Measurements from ENCODE around the gene GPC5. TPM values are rescaled to one million over a fixed set of nuclear protein-coding genes. Genes with fewer than 3 reads are reported as not detected.
"Not testable (repeated sequence)": the region's sequence is repeated elsewhere in the genome, so short reads cannot be mapped to it uniquely, and the experiment has no call there.

GPC5 gene
- total RNA-seq, 2 experiments from 2014 or later, result 2.4 TPM; not detected in 1

GRCh38 chr13:92682832-92683517, 1284.6 kb downstream of the GPC5 start:
- Histone ChIP-seq H2AFZ (ENCODE audit: low read length) (no peak overlapping the region), H3K36me3 (ENCODE audit: insufficient read depth, low read length) (no peaks in the 10 kb centered on the region), H3K9me3 (ENCODE audit: low read length) (no peaks in the 10 kb centered on the region), H3K27ac (ENCODE audit: low read depth, low read length, poor library complexity, severe bottlenecking) (no peak overlapping the region), H3K9me2 (ENCODE audit: insufficient read depth, low read length) (no peaks in the 10 kb centered on the region), H3K4me1 (ENCODE audit: insufficient read depth, low read length, poor library complexity, severe bottlenecking) (no peaks in the 10 kb centered on the region), H3K4me2 (ENCODE audit: low read length) (no peak overlapping the region), H4K20me1 (ENCODE audit: insufficient read depth, low read length) (no peaks in the 10 kb centered on the region), H3K4me3 (ENCODE audit: low read depth, low read length, poor library complexity, severe bottlenecking) (no peak overlapping the region), H3K79me2 (ENCODE audit: insufficient read depth, low read depth, low read length) (no peaks in the 10 kb centered on the region)
- ChIA-PET CTCF (ENCODE audit: unreplicated experiment) (no interaction called here), POLR2A (no interaction called here)
- no peak for DNase-seq (ENCODE audit: low spot score)
- BruUV-seq (replicated peaks), result no TSS peak
- intact Hi-C loops (cut with micrococcal nuclease; ENCODE audit: unreplicated experiment), result no loop called here
- TF ChIP-seq CTCF (conservative IDR thresholded peaks at IDR 0.05; ENCODE audit: low read length) (no peak), EZH2phosphoT487 (IDR thresholded peaks at IDR 0.05; ENCODE audit: borderline replicate concordance, low read depth, low read length) (no peak)

GRCh38 chr13:92694047-92694446, 1295.6 kb downstream of the GPC5 start:
- Histone ChIP-seq H4K20me1 (ENCODE audit: insufficient read depth, low read length) (no peaks in the 10 kb centered on the region), H3K9me2 (ENCODE audit: insufficient read depth, low read length) (no peaks in the 10 kb centered on the region), H3K36me3 (ENCODE audit: insufficient read depth, low read length) (no peaks in the 10 kb centered on the region), H3K4me2 (ENCODE audit: low read length) (no peak overlapping the region), H3K4me3 (ENCODE audit: low read depth, low read length, poor library complexity, severe bottlenecking) (no peak overlapping the region), H3K27ac (ENCODE audit: low read depth, low read length, poor library complexity, severe bottlenecking) (no peak overlapping the region), H3K9me3 (ENCODE audit: low read length) (no peaks in the 10 kb centered on the region), H2AFZ (ENCODE audit: low read length) (no peak overlapping the region), H3K4me1 (ENCODE audit: insufficient read depth, low read length, poor library complexity, severe bottlenecking) (no peaks in the 10 kb centered on the region), H3K79me2 (ENCODE audit: insufficient read depth, low read depth, low read length) (no peaks in the 10 kb centered on the region)
- TF ChIP-seq EZH2phosphoT487 (IDR thresholded peaks at IDR 0.05; ENCODE audit: borderline replicate concordance, low read depth, low read length), result no peak
- no peak for TF ChIP-seq CTCF (conservative IDR thresholded peaks at IDR 0.05; ENCODE audit: low read length)
- intact Hi-C loops (cut with micrococcal nuclease; ENCODE audit: unreplicated experiment), result no loop called here
- POLR2A ChIA-PET, result no interaction called here
- CTCF ChIA-PET (ENCODE audit: unreplicated experiment), result no interaction called here
- no peak for DNase-seq (ENCODE audit: low spot score)
- no TSS peak for BruUV-seq (replicated peaks)

- H4K20me1 ChIP-seq (ENCODE audit: insufficient read depth, low read length); H3K4me1 ChIP-seq (ENCODE audit: insufficient read depth, low read length, poor library complexity, severe bottlenecking); H3K27ac ChIP-seq (ENCODE audit: low read depth, low read length, poor library complexity, severe bottlenecking); H3K36me3 ChIP-seq (ENCODE audit: insufficient read depth, low read length); H3K9me2 ChIP-seq (ENCODE audit: insufficient read depth, low read length); BruUV-seq (replicated peaks); CTCF ChIA-PET (ENCODE audit: unreplicated experiment); H3K9me3 ChIP-seq (ENCODE audit: low read length); H3K4me2 ChIP-seq (ENCODE audit: low read length); POLR2A ChIA-PET; H2AFZ ChIP-seq (ENCODE audit: low read length); intact Hi-C loops (cut with micrococcal nuclease; ENCODE audit: unreplicated experiment); DNase-seq (ENCODE audit: low spot score); H3K4me3 ChIP-seq (ENCODE audit: low read depth, low read length, poor library complexity, severe bottlenecking); H3K79me2 ChIP-seq (ENCODE audit: insufficient read depth, low read depth, low read length): not testable (repeated sequence)
Measured at GRCh38 chr13:92695827-92696226, 1297.4 kb downstream of the GPC5 start.

Data from OCI-LY7 (cell line).